ENCODE results near the gene TAC4. TPM values are rescaled to one million over a fixed set of nuclear protein-coding genes. Genes with fewer than 3 reads are reported as not detected.

The TAC4 gene
- total and polyA plus RNA-seq, 2 experiments from 2014 or later, result not detected

DNA sequence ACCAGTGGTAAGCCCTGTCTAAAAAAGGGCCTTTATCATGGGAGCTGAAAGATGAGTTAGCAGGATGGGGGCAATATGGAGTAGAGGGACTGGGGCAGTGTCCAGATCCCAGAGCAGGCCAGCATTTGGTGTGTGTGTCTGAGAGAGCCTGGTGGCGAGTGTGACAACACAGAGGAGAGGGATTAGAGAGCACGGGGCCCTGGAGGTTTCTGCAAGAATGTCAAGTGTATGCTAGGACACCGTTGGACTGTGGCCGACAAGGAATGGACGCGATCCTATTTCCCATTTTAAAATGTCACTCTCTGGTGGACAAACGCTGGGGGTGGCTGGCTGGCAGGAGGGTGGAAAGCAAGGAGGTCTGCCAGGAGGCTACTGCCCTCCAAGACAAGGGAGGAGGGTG lies 12.4 kb downstream of the TAC4 start (continued):
- no peak for TF ChIP-seq STAT1 (IDR thresholded peaks at IDR 0.05; ENCODE audit: unreplicated experiment)
- TF ChIP-seq, protein P1, sequence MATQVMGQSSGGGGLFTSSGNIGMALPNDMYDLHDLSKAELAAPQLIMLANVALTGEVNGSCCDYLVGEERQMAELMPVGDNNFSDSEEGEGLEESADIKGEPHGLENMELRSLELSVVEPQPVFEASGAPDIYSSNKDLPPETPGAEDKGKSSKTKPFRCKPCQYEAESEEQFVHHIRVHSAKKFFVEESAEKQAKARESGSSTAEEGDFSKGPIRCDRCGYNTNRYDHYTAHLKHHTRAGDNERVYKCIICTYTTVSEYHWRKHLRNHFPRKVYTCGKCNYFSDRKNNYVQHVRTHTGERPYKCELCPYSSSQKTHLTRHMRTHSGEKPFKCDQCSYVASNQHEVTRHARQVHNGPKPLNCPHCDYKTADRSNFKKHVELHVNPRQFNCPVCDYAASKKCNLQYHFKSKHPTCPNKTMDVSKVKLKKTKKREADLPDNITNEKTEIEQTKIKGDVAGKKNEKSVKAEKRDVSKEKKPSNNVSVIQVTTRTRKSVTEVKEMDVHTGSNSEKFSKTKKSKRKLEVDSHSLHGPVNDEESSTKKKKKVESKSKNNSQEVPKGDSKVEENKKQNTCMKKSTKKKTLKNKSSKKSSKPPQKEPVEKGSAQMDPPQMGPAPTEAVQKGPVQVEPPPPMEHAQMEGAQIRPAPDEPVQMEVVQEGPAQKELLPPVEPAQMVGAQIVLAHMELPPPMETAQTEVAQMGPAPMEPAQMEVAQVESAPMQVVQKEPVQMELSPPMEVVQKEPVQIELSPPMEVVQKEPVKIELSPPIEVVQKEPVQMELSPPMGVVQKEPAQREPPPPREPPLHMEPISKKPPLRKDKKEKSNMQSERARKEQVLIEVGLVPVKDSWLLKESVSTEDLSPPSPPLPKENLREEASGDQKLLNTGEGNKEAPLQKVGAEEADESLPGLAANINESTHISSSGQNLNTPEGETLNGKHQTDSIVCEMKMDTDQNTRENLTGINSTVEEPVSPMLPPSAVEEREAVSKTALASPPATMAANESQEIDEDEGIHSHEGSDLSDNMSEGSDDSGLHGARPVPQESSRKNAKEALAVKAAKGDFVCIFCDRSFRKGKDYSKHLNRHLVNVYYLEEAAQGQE (IDR thresholded peaks at IDR 0.05; ENCODE audit: unreplicated experiment), result no peak

DNA sequence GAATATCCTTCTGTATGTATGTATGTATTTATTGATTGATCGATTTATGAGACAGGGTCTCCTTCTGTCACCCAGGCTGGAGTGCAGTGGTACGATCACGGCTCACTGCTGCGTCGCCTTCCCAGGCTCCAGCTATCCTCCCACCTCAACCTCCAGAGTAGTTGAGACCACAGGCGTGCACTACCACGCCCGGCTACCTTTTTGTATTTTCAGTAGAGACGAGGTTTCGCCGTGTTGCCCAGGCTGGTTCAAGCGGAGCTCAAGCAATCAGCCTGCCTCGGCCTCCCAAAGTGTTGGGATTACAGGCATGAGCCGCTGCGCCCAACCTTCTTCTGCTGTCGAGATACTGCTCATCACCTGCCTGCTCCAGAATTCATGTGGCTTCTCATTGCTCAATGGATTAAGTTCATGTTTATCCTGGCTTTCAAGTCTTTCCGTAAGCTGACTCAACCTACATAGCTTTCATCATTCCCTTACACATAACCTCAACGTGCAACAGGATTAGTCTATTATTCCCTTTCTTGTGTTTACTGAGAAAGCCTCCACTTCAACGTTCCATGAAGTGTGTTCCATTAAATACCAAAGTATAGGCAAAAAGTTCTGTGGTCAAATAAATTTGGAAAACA lies 13.6 kb downstream of the TAC4 start:
- no peak overlapping the region for H3K4me2 ChIP-seq
- Mint-ChIP-seq H3K9me3 (no peaks in the 10 kb centered on the region), H3K27ac (no peak overlapping the region), H3K4me1 (peaks cover 15% of the 10 kb centered on the region), H3K27me3 (ENCODE audit: insufficient read depth, low read depth, poor library complexity) (peaks cover 8% of the 10 kb centered on the region), H3K36me3 (ENCODE audit: low read depth) (peaks cover 65% of the 10 kb centered on the region), H3K4me3 (no peak overlapping the region)
- no peak overlapping the region for H3K4me3 ChIP-seq
- no peaks in the 10 kb centered on the region for H3K79me2 ChIP-seq (replicated peaks; ENCODE audit: insufficient read depth)
- DNase-seq (ENCODE audit: low spot score) (no peak), ATAC-seq (no peak)
- H4K20me1 ChIP-seq (replicated peaks; ENCODE audit: insufficient read depth), result peaks cover 8% of the 10 kb centered on the region; the same call in 1 of the 2 replicates
- 0 out of 2 replicates have a peak, but pooled peaks cover 4% of the 10 kb centered on the region for H3F3A ChIP-seq (replicated peaks; ENCODE audit: low read depth)
- no peak overlapping the region for H2AFZ ChIP-seq
- no peaks in the 10 kb centered on the region for H3K9me2 ChIP-seq (ENCODE audit: insufficient read depth)
- no peaks in the 10 kb centered on the region for H3K4me1 ChIP-seq (ENCODE audit: insufficient read depth)
- H3K36me3 ChIP-seq (ENCODE audit: insufficient read depth), result peaks cover 10% of the 10 kb centered on the region; the same call in 1 of the 2 replicates
- H3K27ac ChIP-seq (ENCODE audit: low read depth), result no peak overlapping the region
- no peaks in the 10 kb centered on the region for H3K27me3 ChIP-seq (ENCODE audit: insufficient read depth)
- TF ChIP-seq EZH2 (IDR thresholded peaks at IDR 0.05; ENCODE audit: low read depth, unreplicated experiment) (no peak), POLR2AphosphoS5 (IDR thresholded peaks at IDR 0.05; ENCODE audit: low read depth) (no peak)
- TF ChIP-seq, protein P2, sequence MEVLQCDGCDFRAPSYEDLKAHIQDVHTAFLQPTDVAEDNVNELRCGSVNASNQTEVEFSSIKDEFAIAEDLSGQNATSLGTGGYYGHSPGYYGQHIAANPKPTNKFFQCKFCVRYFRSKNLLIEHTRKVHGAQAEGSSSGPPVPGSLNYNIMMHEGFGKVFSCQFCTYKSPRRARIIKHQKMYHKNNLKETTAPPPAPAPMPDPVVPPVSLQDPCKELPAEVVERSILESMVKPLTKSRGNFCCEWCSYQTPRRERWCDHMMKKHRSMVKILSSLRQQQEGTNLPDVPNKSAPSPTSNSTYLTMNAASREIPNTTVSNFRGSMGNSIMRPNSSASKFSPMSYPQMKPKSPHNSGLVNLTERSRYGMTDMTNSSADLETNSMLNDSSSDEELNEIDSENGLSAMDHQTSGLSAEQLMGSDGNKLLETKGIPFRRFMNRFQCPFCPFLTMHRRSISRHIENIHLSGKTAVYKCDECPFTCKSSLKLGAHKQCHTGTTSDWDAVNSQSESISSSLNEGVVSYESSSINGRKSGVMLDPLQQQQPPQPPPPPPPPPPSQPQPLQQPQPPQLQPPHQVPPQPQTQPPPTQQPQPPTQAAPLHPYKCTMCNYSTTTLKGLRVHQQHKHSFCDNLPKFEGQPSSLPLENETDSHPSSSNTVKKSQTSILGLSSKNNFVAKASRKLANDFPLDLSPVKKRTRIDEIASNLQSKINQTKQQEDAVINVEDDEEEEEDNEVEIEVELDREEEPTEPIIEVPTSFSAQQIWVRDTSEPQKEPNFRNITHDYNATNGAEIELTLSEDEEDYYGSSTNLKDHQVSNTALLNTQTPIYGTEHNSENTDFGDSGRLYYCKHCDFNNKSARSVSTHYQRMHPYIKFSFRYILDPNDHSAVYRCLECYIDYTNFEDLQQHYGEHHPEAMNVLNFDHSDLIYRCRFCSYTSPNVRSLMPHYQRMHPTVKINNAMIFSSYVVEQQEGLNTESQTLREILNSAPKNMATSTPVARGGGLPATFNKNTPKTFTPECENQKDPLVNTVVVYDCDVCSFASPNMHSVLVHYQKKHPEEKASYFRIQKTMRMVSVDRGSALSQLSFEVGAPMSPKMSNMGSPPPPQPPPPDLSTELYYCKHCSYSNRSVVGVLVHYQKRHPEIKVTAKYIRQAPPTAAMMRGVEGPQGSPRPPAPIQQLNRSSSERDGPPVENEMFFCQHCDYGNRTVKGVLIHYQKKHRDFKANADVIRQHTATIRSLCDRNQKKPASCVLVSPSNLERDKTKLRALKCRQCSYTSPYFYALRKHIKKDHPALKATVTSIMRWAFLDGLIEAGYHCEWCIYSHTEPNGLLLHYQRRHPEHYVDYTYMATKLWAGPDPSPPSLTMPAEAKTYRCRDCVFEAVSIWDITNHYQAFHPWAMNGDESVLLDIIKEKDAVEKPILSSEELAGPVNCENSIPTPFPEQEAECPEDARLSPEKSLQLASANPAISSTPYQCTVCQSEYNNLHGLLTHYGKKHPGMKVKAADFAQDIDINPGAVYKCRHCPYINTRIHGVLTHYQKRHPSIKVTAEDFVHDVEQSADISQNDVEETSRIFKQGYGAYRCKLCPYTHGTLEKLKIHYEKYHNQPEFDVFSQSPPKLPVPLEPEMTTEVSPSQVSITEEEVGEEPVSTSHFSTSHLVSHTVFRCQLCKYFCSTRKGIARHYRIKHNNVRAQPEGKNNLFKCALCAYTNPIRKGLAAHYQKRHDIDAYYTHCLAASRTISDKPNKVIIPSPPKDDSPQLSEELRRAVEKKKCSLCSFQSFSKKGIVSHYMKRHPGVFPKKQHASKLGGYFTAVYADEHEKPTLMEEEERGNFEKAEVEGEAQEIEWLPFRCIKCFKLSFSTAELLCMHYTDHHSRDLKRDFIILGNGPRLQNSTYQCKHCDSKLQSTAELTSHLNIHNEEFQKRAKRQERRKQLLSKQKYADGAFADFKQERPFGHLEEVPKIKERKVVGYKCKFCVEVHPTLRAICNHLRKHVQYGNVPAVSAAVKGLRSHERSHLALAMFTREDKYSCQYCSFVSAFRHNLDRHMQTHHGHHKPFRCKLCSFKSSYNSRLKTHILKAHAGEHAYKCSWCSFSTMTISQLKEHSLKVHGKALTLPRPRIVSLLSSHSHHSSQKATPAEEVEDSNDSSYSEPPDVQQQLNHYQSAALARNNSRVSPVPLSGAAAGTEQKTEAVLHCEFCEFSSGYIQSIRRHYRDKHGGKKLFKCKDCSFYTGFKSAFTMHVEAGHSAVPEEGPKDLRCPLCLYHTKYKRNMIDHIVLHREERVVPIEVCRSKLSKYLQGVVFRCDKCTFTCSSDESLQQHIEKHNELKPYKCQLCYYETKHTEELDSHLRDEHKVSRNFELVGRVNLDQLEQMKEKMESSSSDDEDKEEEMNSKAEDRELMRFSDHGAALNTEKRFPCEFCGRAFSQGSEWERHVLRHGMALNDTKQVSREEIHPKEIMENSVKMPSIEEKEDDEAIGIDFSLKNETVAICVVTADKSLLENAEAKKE (CRISPR knock-in tag; IDR thresholded peaks at IDR 0.05), result no peak
- TF ChIP-seq, protein P1 (IDR thresholded peaks at IDR 0.05; ENCODE audit: unreplicated experiment), result no peak
- TF ChIP-seq, protein P3, sequence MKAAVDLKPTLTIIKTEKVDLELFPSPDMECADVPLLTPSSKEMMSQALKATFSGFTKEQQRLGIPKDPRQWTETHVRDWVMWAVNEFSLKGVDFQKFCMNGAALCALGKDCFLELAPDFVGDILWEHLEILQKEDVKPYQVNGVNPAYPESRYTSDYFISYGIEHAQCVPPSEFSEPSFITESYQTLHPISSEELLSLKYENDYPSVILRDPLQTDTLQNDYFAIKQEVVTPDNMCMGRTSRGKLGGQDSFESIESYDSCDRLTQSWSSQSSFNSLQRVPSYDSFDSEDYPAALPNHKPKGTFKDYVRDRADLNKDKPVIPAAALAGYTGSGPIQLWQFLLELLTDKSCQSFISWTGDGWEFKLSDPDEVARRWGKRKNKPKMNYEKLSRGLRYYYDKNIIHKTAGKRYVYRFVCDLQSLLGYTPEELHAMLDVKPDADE (IDR thresholded peaks at IDR 0.05), result no peak
- TF ChIP-seq, protein P4, sequence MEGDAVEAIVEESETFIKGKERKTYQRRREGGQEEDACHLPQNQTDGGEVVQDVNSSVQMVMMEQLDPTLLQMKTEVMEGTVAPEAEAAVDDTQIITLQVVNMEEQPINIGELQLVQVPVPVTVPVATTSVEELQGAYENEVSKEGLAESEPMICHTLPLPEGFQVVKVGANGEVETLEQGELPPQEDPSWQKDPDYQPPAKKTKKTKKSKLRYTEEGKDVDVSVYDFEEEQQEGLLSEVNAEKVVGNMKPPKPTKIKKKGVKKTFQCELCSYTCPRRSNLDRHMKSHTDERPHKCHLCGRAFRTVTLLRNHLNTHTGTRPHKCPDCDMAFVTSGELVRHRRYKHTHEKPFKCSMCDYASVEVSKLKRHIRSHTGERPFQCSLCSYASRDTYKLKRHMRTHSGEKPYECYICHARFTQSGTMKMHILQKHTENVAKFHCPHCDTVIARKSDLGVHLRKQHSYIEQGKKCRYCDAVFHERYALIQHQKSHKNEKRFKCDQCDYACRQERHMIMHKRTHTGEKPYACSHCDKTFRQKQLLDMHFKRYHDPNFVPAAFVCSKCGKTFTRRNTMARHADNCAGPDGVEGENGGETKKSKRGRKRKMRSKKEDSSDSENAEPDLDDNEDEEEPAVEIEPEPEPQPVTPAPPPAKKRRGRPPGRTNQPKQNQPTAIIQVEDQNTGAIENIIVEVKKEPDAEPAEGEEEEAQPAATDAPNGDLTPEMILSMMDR (conservative IDR thresholded peaks at IDR 0.05; ENCODE audit: low read depth in 2 of 2), result no peak
